HPDE6-E6E7 (cell line): ENCODE results near the gene ENDOU.

Experiments
- DNase-seq: peaks from one replicate; pipeline ENCODE4 v3.0.0; 2011; ENCODE audit warnings: missing footprints; ENCODE audit errors: extremely low spot score

Gene ENDOU

DNA sequence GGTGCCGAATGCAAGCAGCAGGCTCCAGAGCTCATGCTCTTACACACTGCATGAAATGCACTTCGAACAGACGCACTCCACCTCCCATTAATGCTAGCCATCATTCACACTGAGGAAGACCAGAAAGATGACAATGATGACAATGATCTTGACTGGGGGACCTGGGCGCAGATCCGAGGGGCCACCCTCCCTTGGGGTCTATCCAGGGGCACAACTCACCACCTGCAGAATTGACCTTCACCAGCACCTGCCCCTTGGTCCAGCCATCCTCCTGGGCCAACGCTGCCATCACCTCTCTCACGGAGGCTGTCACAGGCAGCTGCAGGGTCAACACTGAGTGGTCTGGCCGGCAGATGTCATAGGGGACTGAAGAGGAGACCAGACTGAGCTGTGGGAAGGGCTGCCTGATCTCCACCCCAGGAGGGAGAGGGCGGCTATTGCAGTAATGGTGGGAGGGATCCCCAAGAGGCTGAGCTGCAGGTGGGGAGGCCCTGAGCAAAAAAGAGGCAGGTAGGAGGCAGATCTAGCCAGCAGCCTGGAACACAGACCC is 18.1 kb upstream of the ENDOU start:
- DNase-seq: no peak

DNA sequence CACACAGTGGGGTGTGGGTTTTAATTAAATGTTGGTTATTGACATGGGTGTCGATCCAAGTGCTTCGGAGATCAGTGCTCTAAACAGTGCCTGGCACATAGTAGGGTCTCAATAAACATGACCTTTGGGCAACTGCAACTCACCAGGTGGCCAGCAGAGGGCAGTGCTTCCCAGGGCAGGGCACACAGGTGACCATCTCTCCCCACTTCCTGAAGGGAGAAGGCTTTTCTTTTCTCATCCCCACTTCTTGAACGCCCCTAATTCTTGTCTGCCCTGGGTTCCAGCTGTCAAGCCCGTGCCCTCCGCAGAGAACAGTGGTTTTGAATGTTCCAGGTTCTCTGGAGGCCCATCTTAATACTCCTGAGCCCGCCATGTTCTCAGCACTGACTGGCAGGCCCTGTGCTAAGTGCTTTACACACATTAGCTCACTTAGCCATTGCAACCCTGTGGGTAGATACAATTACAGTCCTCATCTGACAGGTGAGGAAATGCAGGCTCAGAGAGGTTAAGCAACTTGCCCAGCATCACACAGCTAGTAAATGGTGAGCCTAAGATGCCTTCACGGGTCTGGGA is 17.0 kb upstream of the ENDOU start:
- no peak for DNase-seq

DNA sequence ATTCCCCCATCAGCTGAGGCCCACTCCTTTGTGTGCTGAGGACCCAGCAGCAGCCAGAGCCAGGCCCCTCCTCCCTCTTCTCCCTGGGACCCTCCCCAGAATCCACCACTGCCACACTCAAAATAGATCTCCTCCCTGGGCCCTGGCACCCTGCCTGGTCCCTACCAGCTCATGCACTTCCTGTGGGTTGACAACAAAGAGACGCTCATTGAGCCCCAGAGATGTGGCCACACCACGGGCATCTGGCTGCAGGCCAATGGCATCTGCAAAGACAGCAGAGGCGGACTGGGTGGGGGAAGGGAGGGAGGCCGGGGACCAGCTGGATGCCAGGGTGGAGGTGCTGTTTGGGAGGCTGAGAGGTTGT is 16.0 kb upstream of the ENDOU start:
- DNase-seq: no peak

DNA sequence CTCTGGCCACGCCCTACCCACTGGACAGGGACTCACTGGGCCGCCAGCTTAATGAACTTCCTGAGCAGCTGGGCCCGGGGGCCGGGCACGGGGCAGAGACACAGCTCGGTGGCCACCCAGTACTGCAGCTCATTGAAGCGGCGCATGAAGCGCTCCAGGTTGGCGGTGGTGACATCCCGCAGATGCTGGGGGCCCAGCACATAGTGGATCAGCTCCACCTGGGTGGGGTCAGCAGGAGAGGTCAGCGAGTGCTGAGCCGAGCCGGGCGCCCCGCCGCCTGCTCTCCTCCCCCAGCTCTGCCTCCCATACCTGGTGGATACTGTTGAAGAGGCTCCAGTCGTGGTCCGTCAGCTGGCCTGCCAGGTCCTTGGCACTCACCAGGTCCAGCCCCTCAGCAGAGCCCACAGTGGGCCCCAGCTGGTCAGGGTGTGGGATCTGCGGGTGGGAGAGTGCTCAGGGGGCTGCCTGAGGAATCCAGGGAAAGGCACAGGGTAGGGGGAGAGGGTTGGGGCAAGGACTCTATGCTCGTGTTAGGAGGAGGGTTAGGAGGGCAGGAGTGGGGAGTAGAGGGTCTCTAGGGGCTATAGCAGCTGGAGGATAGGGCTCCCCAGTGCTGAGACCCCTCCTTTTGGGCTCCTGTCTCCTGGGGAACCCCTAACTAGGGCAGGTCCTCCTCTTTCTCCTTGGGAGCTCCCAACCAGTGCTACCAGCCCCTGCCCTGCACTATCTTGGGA is 15.5 kb upstream of the ENDOU start:
- DNase-seq: no peak

DNA sequence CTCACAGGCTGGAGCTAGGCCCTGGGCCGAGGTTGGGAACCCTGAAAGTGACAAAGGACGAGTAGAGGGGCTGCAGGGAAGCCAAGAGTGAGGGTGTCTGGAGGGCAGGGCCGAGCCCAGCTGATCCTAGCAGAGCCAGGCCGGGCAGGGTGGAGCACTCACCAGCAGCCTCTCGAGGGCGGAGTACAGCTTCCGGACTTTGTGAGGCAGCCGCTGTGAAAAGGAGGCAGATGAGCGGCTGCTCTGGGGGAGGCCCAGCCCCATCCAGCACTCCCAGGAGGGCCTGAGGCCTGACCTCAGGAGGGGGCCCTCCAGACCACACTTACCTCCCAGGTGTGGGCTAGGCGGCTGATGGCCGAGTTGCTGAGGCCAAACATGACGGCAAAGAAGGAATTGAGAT is 14.7 kb upstream of the ENDOU start:
- DNase-seq: no peak

DNA sequence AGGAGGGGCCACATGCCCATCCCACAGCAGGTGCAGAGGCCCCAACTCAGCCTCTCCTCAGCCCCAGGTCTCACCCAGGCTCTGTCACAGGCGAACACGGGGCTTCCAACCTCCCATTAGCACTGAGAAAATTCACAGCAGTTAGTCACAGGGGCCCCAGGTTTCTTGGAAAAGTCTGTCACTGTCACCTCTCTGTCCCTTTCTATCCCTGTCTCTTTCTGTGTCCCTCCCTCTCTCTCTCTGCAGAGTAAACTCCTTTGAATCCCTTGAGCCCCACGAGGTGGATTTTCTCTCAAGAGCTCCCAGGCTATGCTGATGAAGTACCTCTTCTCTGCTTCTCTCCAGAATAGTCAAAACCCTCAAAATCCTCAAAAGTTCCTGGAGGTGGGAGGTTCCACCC is 14.0 kb upstream of the ENDOU start:
- DNase-seq: no peak

DNA sequence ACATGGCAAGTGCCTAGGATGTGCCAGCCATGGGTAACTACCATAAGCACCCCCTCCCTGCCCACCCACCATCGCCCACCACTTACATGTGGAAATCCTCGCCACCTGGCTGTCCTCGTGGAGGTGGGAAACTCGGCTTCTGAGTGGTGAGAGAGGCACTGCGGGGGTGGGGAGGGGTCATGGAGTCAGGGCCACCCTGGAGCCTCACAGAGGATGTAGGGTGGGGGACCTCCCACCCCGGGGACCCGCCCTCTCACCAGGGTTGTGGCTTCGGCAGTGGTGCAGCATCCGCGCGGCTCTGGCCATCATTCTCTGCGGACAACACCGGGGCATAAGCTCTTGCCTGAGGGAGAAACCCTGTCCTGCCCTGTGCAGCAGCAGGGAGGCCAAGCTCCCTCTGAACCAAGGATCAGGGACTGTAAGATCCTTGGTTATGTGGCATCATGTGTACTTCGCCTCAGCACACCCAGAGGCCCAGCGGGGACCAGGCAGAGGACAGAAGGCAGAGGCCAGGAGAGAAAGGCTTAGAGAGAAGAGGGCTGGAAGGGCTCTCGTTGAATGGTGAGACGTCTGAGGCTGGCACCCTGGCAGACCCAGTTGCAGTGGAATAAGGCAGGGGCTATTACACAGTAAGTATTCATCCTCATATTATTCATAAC is 12.8 kb upstream of the ENDOU start:
- DNase-seq: no peak

DNA sequence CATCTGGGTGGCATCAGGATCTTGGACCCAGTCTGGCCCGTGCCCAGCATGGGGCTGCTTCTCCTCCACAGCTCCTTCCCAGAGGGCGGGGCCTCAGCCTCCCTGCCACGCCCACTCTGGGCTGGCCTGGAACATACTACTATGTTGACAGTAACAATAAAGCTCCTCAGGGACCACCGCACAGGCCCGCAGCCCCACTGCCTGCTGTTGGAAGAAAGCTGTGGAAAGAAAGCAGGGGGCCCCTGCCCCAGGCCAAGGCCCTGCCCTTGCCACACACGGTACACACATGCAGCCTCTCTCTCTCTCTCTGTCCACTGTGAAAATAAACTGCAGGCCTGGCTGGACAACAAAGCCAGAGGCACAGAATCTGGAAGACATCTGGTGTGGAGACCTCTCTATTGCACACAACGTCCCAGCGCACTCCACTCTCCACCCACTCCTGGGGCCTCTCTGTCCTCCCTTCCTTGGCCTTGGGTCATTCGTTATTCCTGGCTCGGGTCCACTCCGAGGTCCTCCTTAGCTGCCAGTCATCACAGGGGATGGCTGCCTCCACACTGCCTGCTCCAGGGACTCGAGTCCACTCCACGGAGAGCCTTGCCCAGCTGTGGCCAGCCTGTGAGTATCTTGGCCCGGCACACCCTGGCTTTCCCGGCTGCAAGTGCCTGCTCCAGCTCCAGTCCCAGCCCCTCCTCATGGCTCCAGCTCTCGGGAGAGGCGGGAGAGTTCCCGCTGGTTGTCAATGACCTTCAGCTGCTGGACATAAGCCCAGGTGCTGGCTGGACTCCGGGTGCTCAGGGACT is 11.8 kb upstream of the ENDOU start:
- DNase-seq: no peak

DNA sequence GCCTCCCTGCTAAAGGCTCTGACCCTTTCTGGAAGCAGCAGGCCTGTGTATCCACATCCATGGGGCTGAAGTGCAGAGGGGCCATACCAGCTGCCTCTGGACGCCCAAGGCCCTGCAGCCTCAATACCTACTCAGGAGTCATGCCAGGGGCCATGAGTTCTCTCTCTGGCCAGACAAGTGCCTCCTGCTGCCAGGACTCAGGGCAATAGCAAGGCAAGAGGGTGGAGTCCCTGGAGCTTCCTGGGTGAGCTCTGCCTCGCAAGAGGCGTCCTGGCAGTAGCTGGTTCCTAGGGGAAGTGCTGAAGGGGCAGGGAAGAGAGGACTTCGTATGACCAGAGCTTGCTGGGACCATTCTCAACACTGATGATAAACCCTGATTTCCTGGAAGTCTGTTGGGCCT is 10.9 kb upstream of the ENDOU start:
- DNase-seq: no peak

DNA sequence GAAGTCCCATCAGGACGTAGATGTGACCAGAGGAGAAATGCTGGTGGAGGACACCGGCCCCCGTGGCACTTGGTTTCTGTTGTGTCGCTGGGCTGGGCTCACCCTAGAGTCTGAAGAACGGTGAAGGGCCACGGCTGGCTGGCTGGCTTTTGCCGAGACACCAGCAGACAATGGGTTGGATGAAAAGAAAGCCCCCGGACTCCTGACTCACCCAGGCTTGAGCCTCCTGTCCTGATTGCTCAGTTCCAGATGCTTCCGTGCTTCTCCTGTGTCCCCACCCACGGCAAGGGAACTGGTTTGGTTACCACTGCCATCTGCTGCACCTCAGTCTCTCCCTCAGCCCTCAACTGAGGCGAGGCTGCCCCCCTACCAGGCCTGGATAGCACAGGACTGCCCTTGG is 10.4 kb upstream of the ENDOU start:
- DNase-seq: no peak

DNA sequence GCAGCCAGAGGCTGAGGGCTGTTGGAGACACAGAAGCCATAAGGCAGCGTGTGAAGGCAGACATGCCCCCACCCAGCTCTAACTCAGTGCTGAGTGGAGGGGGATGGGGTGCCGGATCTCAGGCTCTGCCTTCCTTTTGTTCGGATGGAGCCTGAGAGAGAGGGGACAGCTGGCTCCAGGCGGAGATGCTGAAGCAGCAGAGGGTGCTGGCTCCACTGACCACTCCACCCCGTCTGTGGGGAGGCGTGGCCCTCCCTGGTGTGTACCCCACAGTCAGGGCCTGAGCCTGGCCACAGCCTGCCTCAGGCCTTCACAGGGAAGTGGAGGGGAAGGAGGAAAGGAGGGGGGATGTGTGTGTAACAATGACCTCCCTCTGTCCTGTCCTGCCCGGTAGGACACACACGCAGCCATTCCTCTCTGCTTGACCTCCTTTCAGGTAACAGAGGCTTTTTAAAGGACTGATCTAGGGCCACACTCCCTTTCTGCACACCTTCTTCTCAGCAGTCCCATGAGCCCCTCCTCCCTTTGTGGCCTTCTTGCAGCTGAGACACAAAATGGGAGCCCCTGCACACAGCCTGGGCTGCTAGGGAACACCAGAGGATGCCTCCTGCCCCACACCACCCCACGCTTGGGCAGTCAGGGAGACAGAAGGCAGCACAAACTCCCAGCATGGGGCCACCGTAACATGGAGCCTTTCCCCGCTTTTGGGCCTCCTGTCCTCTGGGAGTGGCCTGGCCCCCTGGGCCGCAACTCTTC is 9.6 kb upstream of the ENDOU start:
- DNase-seq: no peak

DNA sequence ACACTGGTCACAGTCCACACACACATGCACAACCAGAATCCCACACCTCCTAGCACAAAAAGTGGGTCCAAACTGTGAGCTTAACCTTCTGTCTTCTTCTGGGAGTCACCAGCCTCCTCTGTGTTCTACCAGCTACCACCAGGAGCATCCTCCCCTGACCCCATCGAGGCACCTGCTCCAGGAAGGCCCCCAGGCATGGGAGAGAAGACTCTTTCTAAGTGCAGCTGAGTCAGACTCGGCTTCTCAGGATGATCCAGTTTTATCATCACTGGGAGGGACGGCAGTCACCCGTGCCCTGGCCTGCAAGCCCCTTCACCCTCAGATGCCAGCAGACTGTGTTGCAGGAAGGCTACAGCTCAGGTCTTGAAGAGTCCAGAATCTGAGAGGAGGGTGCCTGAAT is 7.9 kb upstream of the ENDOU start:
- no peak for DNase-seq

DNA sequence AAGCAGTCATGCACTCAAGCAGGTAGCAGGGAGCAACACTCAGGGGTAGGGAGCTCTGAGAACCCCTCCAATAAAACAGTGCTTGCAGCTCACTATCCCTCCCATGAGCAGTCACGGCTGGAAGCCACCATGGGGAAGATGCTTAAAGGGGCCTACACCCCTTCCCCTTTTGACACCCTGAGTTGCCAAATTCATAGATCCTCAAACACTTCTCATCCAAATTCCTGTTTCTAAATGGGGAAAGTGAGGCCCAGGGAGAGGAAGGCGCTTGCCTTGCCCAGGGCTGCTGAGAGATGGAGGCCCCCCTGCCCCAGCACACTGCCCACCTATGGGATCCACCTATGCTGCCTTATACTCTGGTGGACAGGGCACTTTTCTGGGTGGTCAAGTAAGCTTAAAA is 7.2 kb upstream of the ENDOU start:
- DNase-seq: no peak

DNA sequence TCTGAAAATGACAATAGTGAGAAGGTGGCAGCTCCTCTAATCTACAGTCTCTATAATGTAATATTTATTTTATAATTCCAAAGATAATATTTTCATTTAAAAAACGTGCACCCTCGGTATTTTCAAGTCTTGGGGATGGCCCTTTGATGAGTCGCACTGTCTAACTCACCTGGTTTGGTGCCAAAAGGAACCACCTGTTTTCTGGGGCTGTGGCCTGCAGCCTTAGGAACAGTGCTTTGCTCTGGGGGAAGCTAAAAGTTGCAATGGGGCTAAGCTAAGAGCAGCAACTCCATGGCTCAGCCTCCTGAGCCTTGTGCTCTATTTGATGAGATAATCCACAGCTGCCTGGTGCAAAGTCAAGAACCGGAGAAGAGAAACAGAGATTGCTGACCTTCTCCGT is 6.4 kb upstream of the ENDOU start:
- no peak for DNase-seq

DNA sequence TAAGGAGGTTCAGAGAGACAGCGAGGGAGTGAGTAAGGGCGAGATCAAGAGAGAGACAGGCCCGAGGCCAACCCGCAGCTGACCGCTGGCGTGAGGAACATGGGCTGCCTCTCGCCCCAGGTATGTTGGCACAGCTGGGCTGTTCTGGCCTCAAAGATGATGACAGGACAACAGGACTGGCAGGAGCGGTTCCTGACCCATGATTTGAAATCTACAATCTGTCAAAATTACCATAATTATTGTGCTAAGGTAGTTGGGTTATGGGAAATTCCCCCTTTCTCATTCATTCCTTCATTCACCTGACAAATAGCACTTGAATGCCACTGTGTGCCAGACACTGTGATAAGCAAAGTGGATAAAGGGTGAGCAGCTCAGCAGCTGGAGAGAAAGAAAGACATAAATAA is 5.1 kb upstream of the ENDOU start:
- DNase-seq: no peak

DNA sequence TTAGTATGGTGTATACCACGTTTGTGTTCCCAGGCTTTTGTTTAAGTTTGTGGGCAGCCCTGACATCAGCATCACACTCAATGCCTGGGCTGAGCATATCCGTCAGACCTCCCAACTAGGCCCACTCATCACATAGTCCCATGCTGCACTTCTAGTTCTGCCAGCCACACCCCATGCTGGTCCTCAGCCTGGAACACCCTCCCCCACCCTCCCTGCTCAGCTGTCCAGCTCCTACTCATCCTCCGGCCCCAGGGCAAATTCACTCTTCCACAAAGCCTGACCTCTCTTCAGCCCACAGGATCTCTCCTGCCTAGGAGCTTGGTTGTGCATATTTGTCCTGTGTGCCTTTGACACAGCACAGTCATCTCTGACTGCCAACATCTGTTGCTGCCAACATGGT is 3.9 kb upstream of the ENDOU start:
- DNase-seq: no peak

DNA sequence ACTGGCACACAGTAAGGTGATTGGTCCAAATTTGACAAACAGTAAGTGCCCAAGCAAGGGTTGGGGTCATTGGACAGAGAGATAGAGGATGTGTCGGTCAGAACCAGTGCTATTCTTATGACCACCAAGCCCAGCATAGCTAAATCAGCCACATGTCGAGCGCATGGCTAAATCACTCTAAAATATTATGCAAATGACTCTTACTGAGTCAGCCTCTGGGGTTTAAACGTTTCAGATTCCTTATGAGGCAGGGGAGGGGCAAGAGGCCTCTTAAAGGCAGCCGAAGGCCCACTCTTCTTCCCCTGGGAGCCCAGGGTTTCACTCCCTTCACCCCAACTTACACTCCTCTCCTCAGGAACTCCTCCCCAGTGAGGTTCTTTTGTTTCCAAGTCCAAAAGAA is 603 bp upstream of the ENDOU start:
- DNase-seq: no peak

DNA sequence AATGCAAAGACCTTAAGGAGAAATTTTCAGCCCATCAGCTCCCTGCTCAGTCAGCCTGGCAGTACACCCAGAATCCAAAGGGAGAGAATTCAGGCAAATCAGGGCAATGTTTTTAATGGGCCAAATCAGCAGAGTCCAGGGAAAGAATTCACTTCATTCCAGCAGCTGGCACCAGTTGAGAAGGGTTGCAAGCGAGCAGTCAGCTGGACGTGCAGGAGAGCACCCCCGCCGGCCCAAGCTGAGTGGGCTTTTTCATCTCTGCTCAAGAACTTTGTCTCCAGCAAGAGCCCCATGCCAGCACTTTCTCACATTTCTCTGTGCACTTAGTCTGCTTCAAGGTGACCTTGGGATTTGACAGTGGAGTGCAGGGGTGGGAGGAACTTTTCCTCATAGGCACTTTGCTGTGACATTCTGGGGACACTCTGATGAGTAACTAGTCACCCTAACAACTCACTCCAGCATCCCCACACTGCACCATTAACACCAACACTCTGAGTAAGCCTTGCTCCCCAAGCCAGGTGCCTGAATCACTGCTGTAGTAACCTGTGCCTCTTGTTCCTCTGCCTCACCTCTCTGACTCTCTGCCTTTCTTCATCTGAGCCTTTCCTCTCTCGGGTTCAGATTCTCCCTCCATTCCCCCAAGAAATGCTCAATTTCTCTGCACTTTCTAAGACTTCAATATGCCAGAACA is 2.2 kb downstream of the ENDOU start:
- DNase-seq: no peak

DNA sequence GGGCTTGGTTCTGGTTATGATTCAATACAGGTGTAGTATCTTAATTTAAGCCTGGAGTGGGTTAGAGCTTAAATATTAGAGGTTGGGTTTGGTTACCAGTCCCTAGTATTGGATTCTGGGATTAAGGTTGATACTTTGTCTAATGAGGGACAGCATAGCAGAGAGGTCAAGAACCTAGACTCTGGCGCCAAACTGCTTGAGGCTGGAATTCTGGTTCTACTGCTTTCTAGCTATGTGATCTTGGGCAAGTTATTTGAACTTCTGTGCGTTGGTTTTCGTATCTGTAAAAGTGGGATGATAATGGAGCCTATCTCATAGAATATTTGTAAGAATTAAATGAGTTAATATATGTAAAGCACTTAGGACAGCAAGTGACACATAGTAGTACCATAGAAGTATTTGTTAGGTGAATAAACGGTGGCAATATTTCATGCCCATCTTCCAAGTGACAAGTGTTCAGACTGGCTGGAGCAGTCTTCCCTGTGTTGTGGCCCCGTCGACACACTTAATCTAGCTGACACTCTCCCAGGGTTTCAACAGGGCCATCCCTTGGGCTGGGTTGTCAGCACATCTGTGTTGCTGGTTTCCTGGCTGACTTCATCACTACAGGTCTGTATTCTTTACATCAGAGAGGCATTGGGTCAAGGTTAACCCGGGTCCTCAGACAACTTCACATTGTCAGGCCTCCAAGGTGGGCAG is 3.0 kb downstream of the ENDOU start:
- DNase-seq: no peak

DNA sequence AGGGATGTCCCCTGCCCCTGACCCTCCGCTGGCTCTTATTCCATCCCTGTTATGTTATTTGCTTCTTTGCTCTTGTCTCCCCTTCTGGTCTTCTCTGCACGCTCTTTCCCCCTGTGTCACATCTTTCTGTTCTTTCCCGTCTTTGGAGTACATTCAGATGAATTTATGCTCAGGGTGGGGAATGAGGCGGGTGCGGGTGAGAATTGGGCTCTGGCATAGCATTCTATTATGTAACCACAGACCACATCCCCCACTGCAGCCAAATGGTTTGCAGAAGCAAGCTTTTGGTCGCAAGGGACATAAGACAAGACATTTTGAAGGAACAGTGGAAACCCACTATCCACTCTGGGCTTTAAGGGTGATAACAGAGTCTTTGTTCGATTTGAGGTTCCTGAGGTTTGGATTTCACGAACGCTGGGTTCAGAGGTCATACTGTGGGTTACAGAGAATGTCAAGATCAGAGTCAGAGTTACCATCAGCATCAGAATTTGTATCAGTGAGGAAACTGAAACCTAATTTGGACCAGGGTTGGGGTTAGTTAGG is 3.8 kb downstream of the ENDOU start:
- DNase-seq: no peak
